Measurements from ENCODE around the gene FAM210A.

DNA sequence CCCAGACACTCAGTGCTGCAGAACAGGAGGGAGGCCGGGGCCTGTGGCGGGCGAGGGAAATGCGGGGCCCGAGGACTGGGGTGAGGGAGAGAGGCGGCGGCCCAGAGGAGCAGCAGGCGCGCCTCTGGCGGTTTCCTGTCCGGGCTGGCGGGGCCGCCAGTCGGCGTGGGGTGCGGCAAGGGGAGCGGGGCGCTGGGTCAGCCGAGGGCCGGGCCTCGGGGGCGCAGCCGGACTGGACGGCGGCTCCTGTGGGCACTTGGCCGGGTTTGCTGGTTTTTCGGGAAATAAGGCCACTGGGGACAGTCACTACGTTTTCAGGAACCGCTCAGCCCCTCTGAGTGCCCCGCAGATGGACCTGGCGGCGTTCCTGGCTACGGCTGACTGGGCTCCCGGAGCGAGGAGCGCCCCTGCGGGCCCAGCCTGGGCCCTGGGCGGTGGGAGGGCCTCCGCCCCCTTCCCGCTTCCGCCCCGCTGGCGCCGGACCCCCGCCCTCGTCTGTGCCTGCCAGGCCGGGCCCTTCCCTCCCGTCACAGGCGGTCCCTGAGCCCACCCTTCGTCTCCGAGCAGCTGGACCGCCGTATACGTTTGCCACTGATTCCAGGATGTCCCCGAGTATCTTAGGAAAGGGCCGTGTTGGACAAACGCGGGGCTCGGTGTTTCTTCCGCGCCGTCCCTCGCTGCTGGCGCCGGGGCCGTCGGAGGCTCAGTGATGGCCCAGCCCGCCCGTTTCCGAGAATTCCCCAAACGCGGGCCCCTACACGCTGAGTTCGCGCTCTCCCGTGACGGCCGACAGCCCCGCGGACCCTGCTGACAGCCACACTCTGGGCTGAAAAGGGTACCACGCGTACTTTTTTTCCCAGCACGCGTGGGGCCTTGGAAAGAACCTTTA, 84.6 kb downstream of the FAM210A start:
- TF ChIP-seq GATA2 (IDR thresholded peaks at IDR 0.05; ENCODE audit: low read depth, low read length) (no peak), GATA3 (IDR thresholded peaks at IDR 0.05; ENCODE audit: low read depth, low read length) (no peak)

Measured in SH-SY5Y (cell line).